ENCODE data around the gene CXCR4.

The CXCR4 gene

GRCh38 chr2:136131961-136132824, 14.2 kb upstream of the CXCR4 start:
- Histone ChIP-seq H3K4me2 (ENCODE audit: low read length) (peak overlapping the region; percentile 86), H3K27me3 (ENCODE audit: control insufficient read depth, low read length) (peaks cover 4% of the 10 kb centered on the region), H3K4me3 (ENCODE audit: low read length) (peak overlapping the region; percentile 70), H3K79me2 (ENCODE audit: control insufficient read depth, low read length) (no peaks in the 10 kb centered on the region), H3K4me1 (ENCODE audit: control insufficient read depth, low read length) (peaks cover 97% of the 10 kb centered on the region), H4K20me1 (ENCODE audit: control insufficient read depth, insufficient read depth, low read depth, low read length) (no peaks in the 10 kb centered on the region), H3K27ac (ENCODE audit: low read depth, low read length) (peak overlapping the region; percentile 92), H3K36me3 (ENCODE audit: control insufficient read depth, low read length) (no peaks in the 10 kb centered on the region; the same call in 1 of the 2 replicates), H3K9me3 (ENCODE audit: control insufficient read depth, insufficient read depth, low read length) (no peaks in the 10 kb centered on the region), H3F3A (ENCODE audit: control insufficient read depth, insufficient read depth) (peaks cover 49% of the 10 kb centered on the region), H3K9me2 (replicated peaks; ENCODE audit: control insufficient read depth, low read length) (no peaks in the 10 kb centered on the region)
- TF ChIP-seq EZH2phosphoT487 (IDR thresholded peaks at IDR 0.05; ENCODE audit: borderline replicate concordance, low read length) (no peak), CTCF (IDR thresholded peaks at IDR 0.05; ENCODE audit: low read depth, low read length, poor library complexity, severe bottlenecking) (peak; percentile 29)

GRCh38 chr2:136131484-136131960, 13.6 kb upstream of the CXCR4 start:
- peak overlapping the region; percentile 92 for H3K27ac ChIP-seq (ENCODE audit: low read depth, low read length)
- H3K4me3 ChIP-seq (ENCODE audit: low read length): peak overlapping the region; percentile 70
- H3K79me2 ChIP-seq (ENCODE audit: control insufficient read depth, low read length): no peaks in the 10 kb centered on the region
- H3K36me3 ChIP-seq (ENCODE audit: control insufficient read depth, low read length): no peaks in the 10 kb centered on the region; the same call in 1 of the 2 replicates
- no peaks in the 10 kb centered on the region for H3K9me3 ChIP-seq (ENCODE audit: control insufficient read depth, insufficient read depth, low read length)
- H3F3A ChIP-seq (ENCODE audit: control insufficient read depth, insufficient read depth): peaks cover 42% of the 10 kb centered on the region
- no peaks in the 10 kb centered on the region for H4K20me1 ChIP-seq (ENCODE audit: control insufficient read depth, insufficient read depth, low read depth, low read length)
- peaks cover 97% of the 10 kb centered on the region for H3K4me1 ChIP-seq (ENCODE audit: control insufficient read depth, low read length)
- H3K4me2 ChIP-seq (ENCODE audit: low read length): peak overlapping the region; percentile 86
- no peaks in the 10 kb centered on the region for H3K9me2 ChIP-seq (replicated peaks; ENCODE audit: control insufficient read depth, low read length)
- H3K27me3 ChIP-seq (ENCODE audit: control insufficient read depth, low read length): peaks cover 7% of the 10 kb centered on the region
- TF ChIP-seq EZH2phosphoT487 (IDR thresholded peaks at IDR 0.05; ENCODE audit: borderline replicate concordance, low read length) (no peak), CTCF (IDR thresholded peaks at IDR 0.05; ENCODE audit: low read depth, low read length, poor library complexity, severe bottlenecking) (no peak)

- no peaks in the 10 kb centered on the region for H3K9me3 ChIP-seq (ENCODE audit: control insufficient read depth, insufficient read depth, low read length)
- H3F3A ChIP-seq (ENCODE audit: control insufficient read depth, insufficient read depth): peaks cover 32% of the 10 kb centered on the region
- peak overlapping the region; percentile 86 for H3K4me2 ChIP-seq (ENCODE audit: low read length)
- H3K27me3 ChIP-seq (ENCODE audit: control insufficient read depth, low read length): peaks cover 11% of the 10 kb centered on the region
- peak overlapping the region; percentile 92 for H3K27ac ChIP-seq (ENCODE audit: low read depth, low read length)
- no peaks in the 10 kb centered on the region; the same call in 1 of the 2 replicates for H3K36me3 ChIP-seq (ENCODE audit: control insufficient read depth, low read length)
- H3K79me2 ChIP-seq (ENCODE audit: control insufficient read depth, low read length): no peaks in the 10 kb centered on the region
- TF ChIP-seq EZH2phosphoT487 (IDR thresholded peaks at IDR 0.05; ENCODE audit: borderline replicate concordance, low read length): no peak
- no peak for TF ChIP-seq CTCF (IDR thresholded peaks at IDR 0.05; ENCODE audit: low read depth, low read length, poor library complexity, severe bottlenecking)
- H3K9me2 ChIP-seq (replicated peaks; ENCODE audit: control insufficient read depth, low read length): no peaks in the 10 kb centered on the region
- H4K20me1 ChIP-seq (ENCODE audit: control insufficient read depth, insufficient read depth, low read depth, low read length): no peaks in the 10 kb centered on the region
- H3K4me1 ChIP-seq (ENCODE audit: control insufficient read depth, low read length): peaks cover 97% of the 10 kb centered on the region
- peak overlapping the region; percentile 70 for H3K4me3 ChIP-seq (ENCODE audit: low read length)
Measured at GRCh38 chr2:136130511-136130910, 12.6 kb upstream of the CXCR4 start.

All from DOHH2 (cell line).